ENCODE data around the gene TP53TG5.

Gene TP53TG5

DNA sequence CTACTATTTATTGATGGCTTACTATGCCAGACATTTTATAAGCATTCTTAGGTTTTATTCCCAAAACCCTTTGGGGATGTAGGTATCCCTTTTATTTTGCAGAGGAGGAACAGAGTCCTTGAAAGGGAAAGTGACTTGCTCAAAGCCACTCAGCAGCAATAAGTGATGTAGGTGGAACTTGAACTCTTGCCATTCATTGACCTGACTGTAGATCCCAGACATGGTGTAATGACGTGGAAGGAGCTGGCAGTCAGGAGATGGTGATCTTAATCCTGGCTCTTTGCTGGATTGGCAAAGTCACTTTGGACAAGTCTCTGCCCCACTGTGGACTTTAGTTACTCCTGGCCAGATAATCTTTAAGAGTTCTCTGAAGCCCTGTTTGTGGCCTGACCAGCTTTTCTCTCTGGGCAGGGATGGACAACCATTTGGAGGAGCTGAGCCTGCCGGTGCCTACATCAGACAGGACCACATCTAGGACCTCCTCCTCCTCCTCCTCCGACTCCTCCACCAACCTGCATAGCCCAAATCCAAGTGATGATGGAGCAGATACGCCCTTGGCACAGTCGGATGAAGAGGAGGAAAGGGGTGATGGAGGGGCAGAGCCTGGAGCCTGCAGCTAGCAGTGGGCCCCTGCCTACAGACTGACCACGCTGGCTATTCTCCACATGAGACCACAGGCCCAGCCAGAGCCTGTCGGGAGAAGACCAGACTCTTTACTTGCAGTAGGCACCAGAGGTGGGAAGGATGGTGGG, 31.6 kb upstream of the TP53TG5 start:
- no peak for FAIRE-seq
- no peak for DNase-seq (ENCODE audit: insufficient read length, low spot score)
- no peak for TF ChIP-seq POLR2A (IDR thresholded peaks at IDR 0.05; ENCODE audit: low read depth, low read length)

DNA sequence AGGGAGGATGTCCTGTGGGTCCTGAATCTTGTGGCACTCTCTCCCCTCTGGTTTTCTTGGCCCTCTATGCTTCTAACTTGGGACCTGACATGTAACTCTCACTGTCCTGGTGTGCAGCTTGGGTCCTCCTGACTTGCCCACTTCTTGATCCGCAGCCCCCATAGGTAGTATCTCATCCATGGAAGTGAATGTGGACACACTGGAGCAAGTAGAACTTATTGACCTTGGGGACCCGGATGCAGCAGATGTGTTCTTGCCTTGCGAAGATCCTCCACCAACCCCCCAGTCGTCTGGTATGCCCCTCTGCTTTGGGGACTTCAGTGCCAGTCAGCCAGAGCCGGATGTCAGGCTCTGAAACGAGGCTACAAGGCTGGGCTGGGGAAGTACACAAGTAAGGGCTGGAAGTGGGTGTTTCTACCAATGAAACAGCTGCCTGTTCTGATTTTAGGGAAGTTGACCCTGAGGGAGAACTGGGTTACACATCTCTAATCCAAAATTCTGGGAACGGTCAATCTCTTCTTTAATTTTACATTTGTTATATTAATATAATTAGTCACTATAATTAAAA, 30.6 kb upstream of the TP53TG5 start:
- FAIRE-seq (no peak), DNase-seq (ENCODE audit: insufficient read length, low spot score) (no peak)
- TF ChIP-seq POLR2A (IDR thresholded peaks at IDR 0.05; ENCODE audit: low read depth, low read length), result no peak

DNA sequence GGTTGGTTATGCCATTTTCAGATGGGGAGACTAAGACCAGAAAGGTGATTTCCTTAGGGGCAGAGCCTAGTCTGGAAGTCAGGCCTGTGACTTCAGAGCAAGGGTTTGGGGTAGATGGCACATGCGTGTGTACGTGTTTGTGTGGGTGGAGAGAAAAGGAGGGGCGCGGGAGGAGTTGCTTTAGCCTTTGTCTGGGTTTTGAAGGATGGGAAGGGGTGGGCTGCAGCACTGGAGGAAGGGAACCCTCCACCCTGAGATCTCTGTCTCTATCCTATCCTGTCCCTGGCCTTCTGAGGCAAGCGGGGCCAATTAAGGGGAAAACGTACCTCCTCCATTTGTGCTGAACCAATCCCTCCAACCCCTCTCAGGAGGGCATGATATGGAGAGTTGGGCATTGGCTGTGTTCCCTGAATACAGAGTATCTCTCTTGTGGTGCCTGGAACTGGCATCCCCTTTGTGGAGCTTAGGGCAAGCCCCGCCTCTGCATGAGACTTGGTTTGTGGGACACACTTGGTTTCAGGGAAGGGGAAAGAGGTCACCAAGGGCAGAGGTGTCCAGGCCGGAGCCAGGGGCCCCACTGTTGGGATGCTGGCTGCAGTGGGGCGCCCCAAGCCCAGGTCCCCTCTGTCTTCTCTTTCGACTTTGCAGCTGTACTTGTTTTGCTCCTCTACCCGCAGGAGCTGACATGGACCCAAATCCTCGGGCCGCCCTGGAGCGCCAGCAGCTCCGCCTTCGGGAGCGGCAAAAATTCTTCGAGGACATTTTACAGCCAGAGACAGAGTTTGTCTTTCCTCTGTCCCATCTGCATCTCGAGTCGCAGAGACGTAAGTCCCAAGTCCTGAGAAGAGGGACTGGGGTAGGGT, 29.9 kb upstream of the TP53TG5 start, which contains the start of gene DBNDD2:
Gene DBNDD2 (plus strand): TSS at position 507 of the 863 bp plus-strand sequence. CDS start 179 bp downstream, at position 686.
- no peak for DNase-seq (ENCODE audit: insufficient read length, low spot score)
- TF ChIP-seq POLR2A (IDR thresholded peaks at IDR 0.05; ENCODE audit: low read depth, low read length), result no peak
- no peak for FAIRE-seq

DNA sequence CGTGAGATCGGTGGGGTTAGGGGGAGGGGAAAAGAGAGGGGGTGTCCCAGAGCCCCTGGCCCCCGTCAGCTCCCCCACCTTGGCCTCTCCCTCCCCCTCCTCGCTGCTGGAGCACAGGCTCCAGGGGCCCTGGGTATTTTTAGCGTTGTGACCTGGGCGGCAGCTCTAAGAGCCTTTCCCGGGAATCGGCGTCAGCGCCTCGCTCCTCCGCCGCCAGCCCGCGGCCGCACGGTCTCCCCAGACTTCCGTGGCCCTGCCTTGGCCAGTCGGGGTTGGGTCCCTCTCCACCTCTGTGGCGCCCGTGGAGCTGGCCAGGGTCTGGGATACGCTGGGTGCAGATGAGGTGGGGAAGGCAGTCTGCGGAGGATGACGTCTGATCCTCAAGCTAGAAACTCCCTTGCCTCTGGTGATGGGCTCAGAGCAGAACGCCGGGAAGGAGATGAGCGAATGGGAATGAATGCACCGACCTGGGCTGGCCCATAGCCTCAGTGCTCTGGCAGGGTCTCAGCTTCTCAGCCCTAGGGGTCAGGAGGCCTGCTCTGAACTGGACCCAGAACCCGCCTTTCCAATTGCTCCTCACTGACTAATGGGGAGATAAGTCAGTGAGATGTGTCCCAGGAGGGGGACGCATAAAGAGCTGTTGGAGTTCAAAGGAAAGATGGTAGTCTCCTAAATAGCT, 29.1 kb upstream of the TP53TG5 start:
- DNase-seq (ENCODE audit: insufficient read length, low spot score), result no peak
- no peak for FAIRE-seq
- TF ChIP-seq POLR2A (IDR thresholded peaks at IDR 0.05; ENCODE audit: low read depth, low read length), result no peak

DNA sequence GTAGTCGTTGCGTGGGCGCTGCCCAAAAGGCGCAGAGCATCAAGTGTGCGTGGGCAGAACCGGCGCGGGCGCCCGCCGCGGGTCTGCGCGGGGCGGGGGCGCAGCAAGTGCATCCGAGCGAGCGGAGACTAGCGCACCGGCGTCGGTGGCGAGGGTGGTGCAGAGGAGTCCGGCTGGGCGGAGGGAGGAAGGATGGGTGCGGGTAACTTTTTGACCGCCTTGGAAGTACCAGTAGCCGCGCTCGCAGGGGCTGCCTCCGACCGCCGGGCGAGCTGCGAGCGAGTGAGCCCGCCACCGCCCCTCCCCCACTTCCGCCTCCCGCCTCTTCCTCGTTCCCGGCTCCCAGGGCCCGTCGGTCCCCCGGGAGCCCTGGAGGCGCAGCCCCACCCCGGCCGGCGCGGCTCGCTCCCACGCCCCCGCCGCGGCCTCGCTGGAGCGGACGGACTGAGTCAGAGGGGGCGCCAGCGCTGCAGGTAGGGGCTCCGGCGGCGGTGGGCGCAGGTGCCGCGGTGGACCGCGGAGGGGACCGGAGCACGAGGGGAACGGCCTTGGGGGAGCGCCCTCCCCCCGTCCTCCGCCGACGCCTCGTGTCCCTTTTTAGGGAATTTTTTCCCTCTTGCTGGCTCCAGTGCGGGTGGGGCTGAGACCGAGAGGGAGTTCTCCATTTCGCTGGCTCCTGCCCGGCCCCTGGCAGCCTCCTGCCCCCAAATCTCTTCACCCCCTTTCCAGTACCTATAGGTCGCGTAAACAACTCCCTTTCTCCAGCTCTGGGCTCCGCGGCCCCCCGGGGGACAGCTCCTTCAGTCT, 28.3 kb upstream of the TP53TG5 start:
- FAIRE-seq, result no peak
- 0 out of 2 replicates have a peak, but pooled peaks have one; percentile 14 for TF ChIP-seq POLR2A (IDR thresholded peaks at IDR 0.05; ENCODE audit: low read depth, low read length)
- no peak for DNase-seq (ENCODE audit: insufficient read length, low spot score)

DNA sequence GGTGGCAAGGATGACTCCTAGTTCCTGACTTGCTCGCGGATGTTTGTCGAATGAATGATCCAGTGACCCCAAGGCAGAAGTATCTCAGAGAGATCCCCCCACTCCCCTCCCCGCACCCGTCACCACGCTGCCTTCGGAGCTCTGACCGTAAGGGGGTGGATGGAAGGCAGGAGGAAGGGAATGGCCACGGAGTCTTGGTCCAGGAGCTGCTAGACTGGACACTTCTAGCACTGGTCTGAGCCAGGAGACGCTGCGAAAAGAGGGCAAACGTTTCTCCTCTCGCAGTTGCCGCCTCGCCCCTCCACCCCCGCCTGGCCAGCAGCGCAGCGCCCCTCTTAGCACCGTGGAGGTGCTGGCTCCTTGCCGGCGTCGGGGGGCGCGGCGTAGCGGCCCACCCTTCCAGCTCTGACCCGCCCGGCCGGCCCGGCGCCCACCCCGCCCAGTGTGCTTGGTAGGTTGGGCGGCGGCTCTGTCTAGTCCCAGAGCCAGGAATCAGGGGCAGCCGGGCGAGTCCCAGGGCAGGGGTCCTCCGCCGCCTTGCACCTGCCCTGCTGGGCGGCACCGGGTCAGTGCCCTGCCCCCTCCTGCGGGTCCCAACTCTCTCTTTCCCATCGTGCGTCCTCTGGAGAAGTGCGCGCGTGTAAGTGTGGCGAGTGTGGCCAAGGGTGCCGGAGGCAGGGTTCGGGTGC, 27.6 kb upstream of the TP53TG5 start:
- no peak for DNase-seq (ENCODE audit: insufficient read length, low spot score)
- no peak for TF ChIP-seq POLR2A (IDR thresholded peaks at IDR 0.05; ENCODE audit: low read depth, low read length)
- no peak for FAIRE-seq

DNA sequence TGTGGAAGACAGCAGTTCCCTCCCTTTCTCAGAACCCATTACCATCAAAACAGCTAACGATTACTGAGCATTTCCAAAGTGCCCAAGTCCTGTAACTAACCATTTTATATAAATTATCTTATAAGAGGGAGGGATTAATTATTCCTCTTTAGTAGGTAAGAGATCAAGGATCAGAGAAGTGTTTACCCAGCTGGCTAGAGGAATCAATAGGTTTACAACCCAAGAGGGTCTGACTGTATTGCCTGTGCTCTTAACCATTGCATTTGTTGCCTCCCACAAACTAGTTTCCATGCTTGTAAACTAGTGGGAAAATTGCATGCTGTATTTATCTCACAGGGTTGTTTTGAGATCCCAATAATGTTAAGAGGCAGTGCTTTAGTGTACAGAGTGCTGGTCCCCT, 26.3 kb upstream of the TP53TG5 start:
- no peak for TF ChIP-seq POLR2A (IDR thresholded peaks at IDR 0.05; ENCODE audit: low read depth, low read length)
- DNase-seq (ENCODE audit: insufficient read length, low spot score) (no peak), FAIRE-seq (no peak)

DNA sequence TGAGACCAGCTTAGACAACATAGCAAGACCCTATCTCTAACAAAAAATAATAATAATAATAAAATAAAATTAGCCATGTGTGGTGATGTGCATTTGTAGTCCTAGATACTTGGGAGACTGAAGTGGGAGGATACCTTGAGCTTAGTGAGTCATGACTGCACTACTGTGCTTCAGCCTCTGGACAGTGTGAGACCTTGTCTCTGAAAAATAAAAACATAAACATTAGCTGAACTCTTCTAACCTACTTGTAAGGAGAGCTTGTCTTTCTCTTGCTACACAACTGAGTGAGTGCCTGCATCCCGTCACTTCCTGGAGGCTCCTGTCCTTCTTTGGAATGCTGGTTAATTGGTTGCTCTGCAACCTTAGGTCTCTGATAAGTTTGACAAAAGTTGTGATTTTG, 24.8 kb upstream of the TP53TG5 start:
- no peak for FAIRE-seq
- no peak for TF ChIP-seq POLR2A (IDR thresholded peaks at IDR 0.05; ENCODE audit: low read depth, low read length)
- no peak for DNase-seq (ENCODE audit: insufficient read length, low spot score)

DNA sequence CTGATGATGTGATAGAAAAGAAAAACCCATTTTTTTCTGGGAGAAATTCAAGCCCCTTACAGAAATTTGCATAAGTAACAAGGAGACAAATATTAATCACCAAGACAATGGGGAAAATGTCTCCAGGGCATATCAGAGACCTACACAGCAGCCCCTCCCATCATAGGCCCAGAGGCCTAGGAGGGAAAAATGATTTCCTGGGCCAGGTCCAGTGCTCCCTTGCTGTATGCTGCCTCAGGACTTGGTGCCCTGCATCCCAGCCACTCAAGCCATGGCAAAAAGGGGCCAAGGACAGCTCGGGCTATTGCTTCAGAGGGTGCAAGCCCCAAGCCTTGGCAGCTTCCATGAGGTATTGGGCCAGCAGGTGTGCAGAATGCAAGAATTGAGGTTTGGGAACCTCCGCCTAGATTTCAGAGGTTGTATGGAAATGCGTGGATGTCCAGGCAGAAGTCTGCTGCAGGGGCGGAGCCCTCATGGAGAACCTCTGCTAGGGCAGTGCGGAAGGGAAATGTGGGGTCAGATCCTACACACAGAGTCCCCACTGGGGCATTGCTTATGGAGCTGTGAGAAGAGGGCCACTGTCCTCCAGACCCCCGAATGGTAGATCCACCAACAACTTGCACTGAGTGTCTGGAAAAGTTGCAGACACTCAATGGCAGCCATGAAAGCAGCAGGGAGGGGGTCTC, 22.4 kb upstream of the TP53TG5 start:
- FAIRE-seq, result no peak

DNA sequence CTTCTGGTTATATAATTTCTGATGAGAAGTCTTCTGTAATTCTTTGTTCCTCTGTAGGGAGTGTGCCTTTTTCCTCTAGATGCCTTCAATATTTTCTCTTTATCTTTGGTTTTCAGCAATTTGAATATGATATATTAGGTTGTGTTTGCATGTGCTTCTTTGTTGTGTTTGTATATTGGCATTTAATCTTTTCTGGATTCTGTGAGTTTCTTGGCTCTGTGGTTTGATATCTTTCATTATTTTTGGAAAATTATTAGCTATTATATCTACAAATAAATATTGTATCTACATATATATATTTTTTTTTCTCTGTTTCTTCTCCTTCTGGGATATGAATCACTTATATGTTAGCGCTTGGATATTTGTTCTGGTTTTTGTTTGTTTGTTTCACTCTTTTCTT, 20.9 kb upstream of the TP53TG5 start:
- no peak for TF ChIP-seq POLR2A (IDR thresholded peaks at IDR 0.05; ENCODE audit: low read depth, low read length)
- FAIRE-seq, result no peak
- no peak for DNase-seq (ENCODE audit: insufficient read length, low spot score)

More for the DNA sequence above, 22.4 kb upstream of the TP53TG5 start:
- TF ChIP-seq POLR2A (IDR thresholded peaks at IDR 0.05; ENCODE audit: low read depth, low read length), result no peak
- no peak for DNase-seq (ENCODE audit: insufficient read length, low spot score)

DNA sequence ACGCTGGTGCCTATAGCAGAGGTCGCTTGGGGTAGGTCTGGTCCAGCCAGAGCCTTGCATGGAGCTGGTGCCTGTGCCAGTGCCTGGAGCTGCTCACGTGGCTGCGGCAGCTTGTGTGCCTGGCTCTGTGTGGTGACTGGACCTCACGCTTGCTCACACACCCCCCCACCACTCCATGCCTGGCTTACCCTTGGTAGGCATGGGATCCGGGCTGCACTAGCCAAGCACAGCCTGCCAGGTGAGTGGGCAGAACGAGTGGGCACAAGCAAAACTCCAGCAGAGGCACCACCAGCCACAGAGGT, 16.9 kb upstream of the TP53TG5 start:
- 0 out of 2 replicates have a peak, but pooled peaks have one; percentile 3 for TF ChIP-seq POLR2A (IDR thresholded peaks at IDR 0.05; ENCODE audit: low read depth, low read length)

More for the DNA sequence above, 16.9 kb upstream of the TP53TG5 start:
- FAIRE-seq (no peak), DNase-seq (ENCODE audit: insufficient read length, low spot score) (no peak)

Data from H54 (cell line).